GM21367 (cell line): ENCODE measurements around the gene C12orf57.

ENCODE experiments used
- ATAC-seq: cut with Tn5 transposase; IDR thresholded peaks from one replicate; pipeline ENCODE4 v1.9.1; 2021; ENCODE audit not compliant: unreplicated experiment

The C12orf57 gene

GRCh38 chr12:6936636-6937480 is 7.0 kb upstream of the C12orf57 start:
- no peak for ATAC-seq

- peak; percentile 72 for ATAC-seq
These were observed 6.1 kb upstream of the C12orf57 start for GRCh38 chr12:6937481-6938352.

DNA sequence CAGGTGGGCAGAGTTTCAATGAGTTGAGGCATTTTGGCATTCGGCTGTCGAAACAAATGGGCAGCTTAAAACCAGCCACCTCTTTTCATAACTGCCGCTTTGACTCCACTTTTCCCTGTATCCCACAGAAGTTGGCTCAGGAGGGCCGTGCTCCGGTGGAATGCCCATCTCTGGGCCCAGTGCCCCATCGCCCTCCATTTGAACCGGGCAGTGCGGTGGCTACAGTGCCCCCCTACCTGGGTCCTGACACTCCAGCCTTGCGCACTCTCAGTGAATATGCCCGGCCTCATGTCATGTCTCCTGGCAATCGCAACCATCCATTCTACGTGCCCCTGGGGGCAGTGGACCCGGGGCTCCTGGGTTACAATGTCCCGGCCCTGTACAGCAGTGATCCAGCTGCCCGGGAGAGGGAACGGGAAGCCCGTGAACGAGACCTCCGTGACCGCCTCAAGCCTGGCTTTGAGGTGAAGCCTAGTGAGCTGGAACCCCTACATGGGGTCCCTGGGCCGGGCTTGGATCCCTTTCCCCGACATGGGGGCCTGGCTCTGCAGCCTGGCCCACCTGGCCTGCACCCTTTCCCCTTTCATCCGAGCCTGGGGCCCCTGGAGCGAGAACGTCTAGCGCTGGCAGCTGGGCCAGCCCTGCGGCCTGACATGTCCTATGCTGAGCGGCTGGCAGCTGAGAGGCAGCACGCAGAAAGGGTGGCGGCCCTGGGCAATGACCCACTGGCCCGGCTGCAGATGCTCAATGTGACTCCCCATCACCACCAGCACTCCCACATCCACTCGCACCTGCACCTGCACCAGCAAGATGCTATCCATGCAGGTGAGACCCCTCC is 5.2 kb upstream of the C12orf57 start:
- ATAC-seq = no peak

DNA sequence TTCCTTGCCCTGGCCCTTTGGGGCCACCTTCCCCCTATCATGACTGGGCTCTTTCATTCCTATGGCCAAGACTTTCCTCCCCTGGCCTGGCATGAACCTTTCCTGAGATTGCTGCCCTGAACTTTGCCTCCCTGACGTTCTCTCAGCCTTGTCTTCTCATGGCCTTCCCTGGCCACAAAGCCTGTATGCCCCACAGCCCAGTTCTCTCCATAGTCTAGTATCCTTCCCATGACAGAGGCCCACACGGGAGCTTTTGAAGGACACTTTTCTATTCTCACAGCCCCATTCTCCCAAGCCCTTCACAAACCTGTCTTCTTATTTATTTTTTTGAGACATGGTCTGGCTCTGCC is 4.7 kb upstream of the C12orf57 start:
- ATAC-seq = no peak

- no peak for ATAC-seq
These were observed 2.6 kb upstream of the C12orf57 start for GRCh38 chr12:6941267-6941666.

GRCh38 chr12:6941782-6942181 is 2.0 kb upstream of the C12orf57 start:
- no peak for ATAC-seq

DNA sequence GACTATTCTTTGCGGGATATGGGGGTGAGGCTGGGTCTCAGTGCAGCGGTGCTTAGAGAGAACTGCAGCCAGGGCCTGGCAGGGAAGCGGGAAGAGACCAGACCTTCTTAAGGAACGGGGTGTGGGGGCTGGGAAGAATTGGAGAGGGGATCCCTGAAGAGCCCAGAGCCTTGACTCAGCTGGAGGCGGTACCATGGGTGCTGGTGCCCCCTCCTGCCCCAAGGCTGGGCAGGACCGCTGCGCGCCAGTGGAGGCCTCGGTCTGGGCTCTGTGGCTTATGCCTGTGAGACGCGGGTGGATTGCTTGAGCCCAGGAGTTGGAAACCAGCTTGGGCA is 1.5 kb upstream of the C12orf57 start:
- ATAC-seq = no peak

DNA sequence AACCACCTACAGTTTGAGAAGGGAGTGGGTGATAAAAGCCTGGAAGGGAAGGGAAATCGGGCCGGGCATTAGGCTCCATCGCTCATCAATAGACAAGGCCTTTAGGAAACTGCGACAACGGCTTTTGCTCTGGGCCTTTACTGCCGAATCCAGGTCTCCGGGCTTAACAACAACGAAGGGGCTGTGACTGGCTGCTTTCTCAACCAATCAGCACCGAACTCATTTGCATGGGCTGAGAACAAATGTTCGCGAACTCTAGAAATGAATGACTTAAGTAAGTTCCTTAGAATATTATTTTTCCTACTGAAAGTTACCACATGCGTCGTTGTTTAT is 467 bp upstream of the C12orf57 start:
- ATAC-seq = peak; percentile 25

GRCh38 chr12:6944381-6945186 is 762 bp downstream of the C12orf57 start:
- ATAC-seq = peak; percentile 32

DNA sequence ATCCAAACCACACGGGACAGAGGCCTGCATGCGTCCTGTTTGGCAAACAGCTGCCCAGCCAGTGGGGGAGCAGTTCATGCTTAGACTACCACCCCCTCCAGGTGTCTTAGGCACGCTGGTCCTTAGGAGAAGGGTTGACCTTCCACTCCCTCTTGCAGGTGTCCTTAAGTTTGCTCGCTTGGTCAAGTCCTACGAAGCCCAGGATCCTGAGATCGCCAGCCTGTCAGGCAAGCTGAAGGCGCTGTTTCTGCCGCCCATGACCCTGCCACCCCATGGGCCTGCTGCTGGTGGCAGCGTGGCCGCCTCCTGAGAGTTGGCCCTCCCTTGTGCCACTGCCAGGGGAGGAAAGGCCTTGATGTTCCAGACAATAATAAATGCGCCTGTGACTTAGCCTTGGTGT is 1.8 kb downstream of the C12orf57 start:
- no peak for ATAC-seq

- peak; percentile 20 for ATAC-seq
These were observed 2.5 kb downstream of the C12orf57 start for GRCh38 chr12:6946033-6946919.

GRCh38 chr12:6946920-6947374 is 3.1 kb downstream of the C12orf57 start:
- ATAC-seq = no peak

- no peak for ATAC-seq
These were observed 3.8 kb downstream of the C12orf57 start for GRCh38 chr12:6947615-6948014.

- ATAC-seq = no peak
These were observed 5.2 kb downstream of the C12orf57 start for GRCh38 chr12:6948873-6949594.

- ATAC-seq = no peak
These were observed 6.6 kb downstream of the C12orf57 start for GRCh38 chr12:6950401-6950801.

DNA sequence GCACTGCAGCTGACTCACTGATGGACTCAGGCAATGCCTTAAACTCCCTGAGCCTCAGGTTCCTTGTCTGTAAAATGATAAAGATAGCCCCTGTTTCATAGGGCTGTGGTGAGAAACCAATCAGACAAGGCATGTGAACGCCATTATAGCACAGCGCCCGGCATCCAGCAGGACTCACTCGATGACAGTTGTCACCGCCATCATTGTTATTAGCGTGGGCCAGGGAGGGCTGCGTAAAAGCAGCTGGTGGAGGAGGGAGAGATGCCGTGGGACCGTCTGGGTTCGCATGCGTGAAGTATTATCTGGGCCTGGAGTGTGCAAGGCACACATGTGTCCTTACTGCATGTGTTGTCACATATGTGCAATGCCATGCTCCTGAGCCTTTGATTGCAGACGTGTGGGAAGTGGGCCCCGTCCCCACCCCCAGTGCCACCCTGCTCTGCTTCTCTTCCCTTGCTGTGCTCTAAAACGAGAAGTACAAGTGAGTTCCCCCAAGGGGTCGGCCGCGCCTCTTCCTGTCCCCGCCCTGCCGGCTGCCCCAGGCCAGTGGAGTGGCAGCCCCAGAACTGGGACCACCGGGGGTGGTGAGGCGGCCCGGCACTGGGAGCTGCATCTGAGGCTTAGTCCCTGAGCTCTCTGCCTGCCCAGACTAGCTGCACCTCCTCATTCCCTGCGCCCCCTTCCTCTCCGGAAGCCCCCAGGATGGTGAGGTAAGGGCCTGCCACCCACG is 7.2 kb downstream of the C12orf57 start, which contains the start of gene PTPN6:
Gene PTPN6 (plus strand): TSS at position 546 of the 730 bp plus-strand sequence. CDS start 157 bp downstream, at position 703.
- ATAC-seq = no peak

DNA sequence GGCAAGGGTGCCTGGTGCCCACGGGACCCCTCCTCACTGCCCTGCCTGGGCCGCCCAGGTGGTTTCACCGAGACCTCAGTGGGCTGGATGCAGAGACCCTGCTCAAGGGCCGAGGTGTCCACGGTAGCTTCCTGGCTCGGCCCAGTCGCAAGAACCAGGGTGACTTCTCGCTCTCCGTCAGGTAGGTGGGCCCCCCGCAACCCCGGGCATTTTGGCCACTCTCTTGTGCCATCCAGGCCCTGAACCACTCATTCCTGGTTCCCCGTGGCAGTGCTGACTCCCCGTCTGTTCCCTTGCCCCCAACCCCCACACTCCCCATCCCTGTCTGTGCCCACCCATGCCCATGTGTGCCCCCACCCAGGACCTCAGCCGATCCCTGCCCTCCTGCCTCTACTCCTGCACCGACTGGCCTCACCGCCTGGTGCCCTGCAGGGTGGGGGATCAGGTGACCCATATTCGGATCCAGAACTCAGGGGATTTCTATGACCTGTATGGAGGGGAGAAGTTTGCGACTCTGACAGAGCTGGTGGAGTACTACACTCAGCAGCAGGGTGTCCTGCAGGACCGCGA is 7.8 kb downstream of the C12orf57 start:
- ATAC-seq = no peak
